22Rv1 (cell line): ENCODE measurements around the gene TMEM123.

Experiments used
- CTCF ChIP-seq: fragments of 450-650 bp; IDR thresholded peaks from 2 replicates; pipeline ENCODE4 v1.5.1; 2017; ENCODE audit warnings: mild to moderate bottlenecking
- ZFX ChIP-seq: fragments of 450-650 bp; IDR thresholded peaks from 2 replicates; pipeline ENCODE4 v1.6.1; 2017; ENCODE audit warnings: antibody characterized with exemption, borderline replicate concordance

- TF ChIP-seq CTCF (no peak), ZFX (no peak)
Measured at GRCh38 chr11:102401905-102402304, 50.7 kb downstream of the TMEM123 start.
